H9 (cell line): ENCODE data around the gene PTPRK. TPM values are rescaled to one million over a fixed set of nuclear protein-coding genes. Genes with fewer than 3 reads are reported as not detected.

Experiments
- DNase-seq: peaks from one replicate; pipeline ENCODE4 v3.0.0-alpha.2; 2017
- H2AFZ ChIP-seq: one replicate; pipeline ENCODE4 v1.6.1; 2013; ENCODE audit warnings: mild to moderate bottlenecking, low read length, control low read depth, moderate library complexity
- H2AK5ac ChIP-seq: 2 replicates; pipeline ENCODE4 v1.6.1; 2013; ENCODE audit warnings: low read length, control low read depth, mixed read lengths; ENCODE audit not compliant: insufficient read length
- H2BK120ac ChIP-seq: one replicate; pipeline ENCODE4 v1.6.1; 2013; ENCODE audit warnings: low read depth, mild to moderate bottlenecking, low read length, control low read depth, inconsistent platforms; ENCODE audit not compliant: poor library complexity, severe bottlenecking
- H2BK12ac ChIP-seq: 2 replicates; pipeline ENCODE4 v1.6.1; 2013; ENCODE audit warnings: low read length, control low read depth, mixed read lengths, low read depth; ENCODE audit not compliant: insufficient read length
- H2BK15ac ChIP-seq: 2 replicates; pipeline ENCODE4 v1.6.1; 2013; ENCODE audit warnings: low read depth, low read length, control low read depth
- H2BK20ac ChIP-seq: one replicate; pipeline ENCODE4 v1.6.1; 2013; ENCODE audit warnings: low read depth, mild to moderate bottlenecking, low read length, control low read depth, inconsistent platforms; ENCODE audit not compliant: poor library complexity, severe bottlenecking
- H2BK5ac ChIP-seq: 2 replicates; pipeline ENCODE4 v1.6.1; 2013; ENCODE audit warnings: low read length, control low read depth, mixed read lengths; ENCODE audit not compliant: insufficient read length
- H3K14ac ChIP-seq: 2 replicates; pipeline ENCODE4 v1.6.1; 2013; ENCODE audit warnings: low read length, control low read depth; ENCODE audit not compliant: insufficient read depth
- H3K18ac ChIP-seq: 2 replicates; pipeline ENCODE4 v1.6.1; 2013; ENCODE audit warnings: low read depth, mild to moderate bottlenecking, mixed read lengths, low read length, control low read depth; ENCODE audit not compliant: insufficient read length
- H3K23ac ChIP-seq: 2 replicates; pipeline ENCODE4 v1.6.1; 2013; ENCODE audit warnings: low read length, control low read depth, mixed read lengths, low read depth; ENCODE audit not compliant: insufficient read length
- H3K23me2 ChIP-seq: 2 replicates; pipeline ENCODE4 v1.6.1; 2013; ENCODE audit warnings: low read depth, mild to moderate bottlenecking, mixed read lengths, low read length, control low read depth; ENCODE audit not compliant: insufficient read length, poor library complexity, severe bottlenecking
- H3K27ac ChIP-seq: 2 replicates; pipeline ENCODE4 v1.5.1; 2013; ENCODE audit warnings: low read length, control low read depth, mixed read lengths, low read depth; ENCODE audit not compliant: insufficient read length
- H3K27me3 ChIP-seq: 2 replicates; pipeline ENCODE4 v1.6.1; 2013; ENCODE audit warnings: low read length, control low read depth, inconsistent platforms; ENCODE audit not compliant: insufficient read depth
- H3K4ac ChIP-seq: 2 replicates; pipeline ENCODE4 v1.6.1; 2013; ENCODE audit warnings: low read depth, mild to moderate bottlenecking, control low read depth, inconsistent platforms, low read length, moderate library complexity
- H3K4me1 ChIP-seq: 2 replicates; pipeline ENCODE4 v1.6.1; 2013; ENCODE audit warnings: low read length, control low read depth, inconsistent platforms; ENCODE audit not compliant: insufficient read depth
- H3K4me2 ChIP-seq: 2 replicates; pipeline ENCODE4 v1.6.1; 2013; ENCODE audit warnings: low read length, control low read depth, mixed read lengths; ENCODE audit not compliant: insufficient read length, insufficient read depth
- H3K56ac ChIP-seq: 2 replicates; pipeline ENCODE4 v1.6.1; 2013; ENCODE audit warnings: low read depth, mild to moderate bottlenecking, mixed read lengths, low read length, control low read depth; ENCODE audit not compliant: insufficient read length
- H3K79me1 ChIP-seq: 2 replicates; pipeline ENCODE4 v1.6.1; 2013; ENCODE audit warnings: low read depth, mild to moderate bottlenecking, moderate library complexity, low read length, control low read depth, inconsistent platforms; ENCODE audit not compliant: insufficient read depth, poor library complexity, severe bottlenecking
- H3K79me2 ChIP-seq: 2 replicates; pipeline ENCODE4 v1.6.1; 2013; ENCODE audit warnings: low read length, control low read depth, inconsistent platforms; ENCODE audit not compliant: insufficient read depth
- H3K9ac ChIP-seq: 2 replicates; pipeline ENCODE4 v1.6.1; 2013; ENCODE audit warnings: low read length, control low read depth, mixed read lengths; ENCODE audit not compliant: insufficient read length; ENCODE audit errors: extremely low read depth
- H3K9me3 ChIP-seq: one replicate; pipeline ENCODE4 v1.6.1; 2013; ENCODE audit warnings: low read depth, low read length, inconsistent platforms; ENCODE audit not compliant: control insufficient read depth
- H3T11ph ChIP-seq: one replicate; pipeline ENCODE4 v1.6.1; 2013; ENCODE audit warnings: mild to moderate bottlenecking, low read length, control low read depth, inconsistent platforms
- H4K20me1 ChIP-seq: one replicate; pipeline ENCODE4 v1.6.1; 2013; ENCODE audit not compliant: control insufficient read depth, insufficient read length, insufficient read depth
- H4K5ac ChIP-seq: 2 replicates; pipeline ENCODE4 v1.6.1; 2013; ENCODE audit warnings: low read depth, mild to moderate bottlenecking, mixed read lengths, low read length, control low read depth; ENCODE audit not compliant: insufficient read length
- H4K8ac ChIP-seq: replicated peaks from 2 replicates; pipeline ENCODE4 v1.6.1; 2013; ENCODE audit warnings: low read length, control low read depth, mixed read lengths, low read depth; ENCODE audit not compliant: insufficient read length
- H4K91ac ChIP-seq: 2 replicates; pipeline ENCODE4 v1.6.1; 2013; ENCODE audit warnings: low read depth, mild to moderate bottlenecking, moderate library complexity, mixed read lengths, low read length, control low read depth; ENCODE audit not compliant: insufficient read length
- H3K27ac Mint-ChIP-seq, 3 experiments: 2 replicates in 2 of 3; 3 replicates in 1 of 3; pipeline ENCODE4 v1.8.0; 2020 to 2021; ENCODE audit warnings: mixed read lengths in 3 of 3, mild to moderate bottlenecking in 1 of 3, moderate library complexity in 1 of 3
- H3K27me3 Mint-ChIP-seq: 2 replicates; pipeline ENCODE4 v1.8.0; 2021; ENCODE audit warnings: low read depth, mild to moderate bottlenecking, moderate library complexity, mixed read lengths
- H3K36me3 Mint-ChIP-seq, 3 experiments: 2 replicates in 2 of 3; 3 replicates in 1 of 3; pipeline ENCODE4 v1.8.0; 2020 to 2021; ENCODE audit warnings: low read depth in 3 of 3, mixed read lengths in 3 of 3; ENCODE audit not compliant: insufficient read depth in 1 of 3
- H3K4me1 Mint-ChIP-seq, 2 experiments: 2 replicates each; pipeline ENCODE4 v1.8.0; 2020; ENCODE audit warnings: mixed read lengths in 2 of 2
- H3K4me3 Mint-ChIP-seq, 2 experiments: 2 replicates in 1 of 2; 3 replicates in 1 of 2; pipeline ENCODE4 v1.8.0; 2020 to 2021; ENCODE audit warnings: mild to moderate bottlenecking in 2 of 2, mixed read lengths in 2 of 2, moderate library complexity in 1 of 2
- H3K9me3 Mint-ChIP-seq, 2 experiments: 2 replicates in 1 of 2; 3 replicates in 1 of 2; pipeline ENCODE4 v1.8.0; 2020; ENCODE audit warnings: mild to moderate bottlenecking in 2 of 2, mixed read lengths in 2 of 2, moderate library complexity in 1 of 2
- CTCF ChIP-seq: fragments of 200-600 bp; sonication (generic); conservative IDR thresholded peaks from 3 replicates; pipeline ENCODE4 v1.8.0; 2021; ENCODE audit warnings: antibody characterized with exemption, mild to moderate bottlenecking
- WGBS: extraction: QIAGEN DNeasy Blood & Tissue Kit; methylation state at CpG from one replicate; pipeline ENCODE4 v1.1.7; 2013; ENCODE audit warnings: missing lambda C conversion rate, low lambda C conversion rate, mixed read lengths; ENCODE audit not compliant: insufficient read length; ENCODE audit errors: extremely low coverage; 5-methylcytosine and 5-hydroxymethylcytosine counted together
- total RNA-seq: library from RNA; stranded (reverse); gene quantifications from 2 replicates; pipeline ENCODE4 v1.2.1, GENCODE V29; 2021

Gene PTPRK
- total RNA-seq, 1 experiment from 2014 or later: 47.9 TPM

GRCh38 chr6:128358244-128358776, 162.1 kb downstream of the PTPRK start:
- Histone ChIP-seq H2AFZ (no peak overlapping the region), H3K23ac (no peak overlapping the region), H3K23me2 (no peaks in the 10 kb centered on the region), H2AK5ac (no peak overlapping the region), H3K27ac (no peak overlapping the region), H3K4me2 (no peak overlapping the region), H3K56ac (no peak overlapping the region), H4K5ac (no peak overlapping the region), H3K4me1 (no peaks in the 10 kb centered on the region; the same call in 1 of the 2 replicates), H2BK120ac (no peak overlapping the region), H3K14ac (no peak overlapping the region), H4K8ac (no peak overlapping the region), H2BK20ac (no peak overlapping the region), H3K9ac (no peak overlapping the region), H3K9me3 (no peaks in the 10 kb centered on the region), H3T11ph (no peak overlapping the region), H2BK15ac (no peak overlapping the region), H4K20me1 (no peaks in the 10 kb centered on the region), H3K79me1 (no peaks in the 10 kb centered on the region), H2BK12ac (no peak overlapping the region), H3K4ac (no peak overlapping the region), H3K79me2 (peaks cover 2% of the 10 kb centered on the region; the same call in 1 of the 2 replicates), H3K27me3 (no peaks in the 10 kb centered on the region), H3K18ac (no peak overlapping the region), H4K91ac (no peak overlapping the region), H2BK5ac (no peak overlapping the region)
- TF ChIP-seq CTCF: no peak
- H3K27ac Mint-ChIP-seq: no peak overlapping the region
- peaks cover 0 to 5% (median 0%) of the 10 kb centered on the region in 3 experiments; a peak in 3 of 7 replicates for H3K36me3 Mint-ChIP-seq
- WGBS: no CpG with 5 or more reads among the region's 3 CpGs
- no peak overlapping the region for H3K4me3 Mint-ChIP-seq
- no peak for DNase-seq
- no peaks in the 10 kb centered on the region for H3K27me3 Mint-ChIP-seq
- peaks cover 13 to 16% of the 10 kb centered on the region in 2 experiments for H3K4me1 Mint-ChIP-seq
- 0 out of 5 replicates have a peak, but pooled peaks cover 0 to 3% of the 10 kb centered on the region in 2 experiments for H3K9me3 Mint-ChIP-seq
